HepG2 (cell line): ENCODE results near the gene IVL.

ENCODE experiments used
- JDP2 ChIP-seq: sonication (generic); formaldehyde crosslinking; IDR thresholded peaks from 2 replicates; pipeline ENCODE4 v1.8.1; 2022; ENCODE audit warnings: missing genetic modification reagents, borderline replicate concordance
- POLR2A ChIP-seq, 2 experiments: IDR thresholded peaks; 2 replicates each; pipeline ENCODE4 v1.6.1; 2011; ENCODE audit warnings: low read depth in 2 of 2, low read length in 2 of 2, mild to moderate bottlenecking in 1 of 2, moderate library complexity in 1 of 2; ENCODE audit not compliant: insufficient read depth in 1 of 2
- ZNF891 ChIP-seq: sonication (generic); formaldehyde crosslinking; IDR thresholded peaks from 2 replicates; pipeline ENCODE4 v1.5.0; 2020; ENCODE audit warnings: mild to moderate bottlenecking, missing genetic modification reagents

DNA sequence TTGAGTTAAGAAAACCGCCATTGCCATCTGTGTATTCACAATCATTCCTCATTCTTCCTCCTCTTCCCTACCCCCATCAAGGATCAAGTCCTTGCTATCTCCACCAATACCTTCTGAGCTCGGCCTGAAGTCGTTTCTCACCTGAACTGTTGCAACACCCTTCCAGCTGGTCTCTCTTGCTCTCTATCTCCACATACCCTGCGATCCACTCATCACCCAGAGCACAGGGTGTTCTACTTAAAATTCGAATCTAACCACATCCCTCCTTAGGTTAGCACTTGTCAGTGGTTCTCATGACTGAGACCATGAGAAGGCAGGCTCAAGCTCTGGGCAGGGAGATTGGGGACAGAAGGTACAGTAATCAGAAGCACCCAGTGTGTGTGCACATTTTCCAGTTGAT lies 4.6 kb downstream of the IVL start:
- TF ChIP-seq ZNF891 (CRISPR knock-in tag) (no peak), POLR2A (IDR thresholded peaks at IDR 0.05; ENCODE audit: insufficient read depth in 1 of 2, low read depth in 2 of 2, low read length in 2 of 2) (no peak), JDP2 (CRISPR knock-in tag) (no peak)
